H9 (cell line): ENCODE measurements around the gene KIF13A. TPM values are rescaled to one million over a fixed set of nuclear protein-coding genes. Genes with fewer than 3 reads are reported as not detected.

Experiments
- DNase-seq: peaks from one replicate; pipeline ENCODE4 v3.0.0-alpha.2; 2017
- H2AFZ ChIP-seq: one replicate; pipeline ENCODE4 v1.6.1; 2013; ENCODE audit warnings: mild to moderate bottlenecking, low read length, control low read depth, moderate library complexity
- H2AK5ac ChIP-seq: 2 replicates; pipeline ENCODE4 v1.6.1; 2013; ENCODE audit warnings: low read length, control low read depth, mixed read lengths; ENCODE audit not compliant: insufficient read length
- H2BK120ac ChIP-seq: one replicate; pipeline ENCODE4 v1.6.1; 2013; ENCODE audit warnings: low read depth, mild to moderate bottlenecking, low read length, control low read depth, inconsistent platforms; ENCODE audit not compliant: poor library complexity, severe bottlenecking
- H2BK12ac ChIP-seq: 2 replicates; pipeline ENCODE4 v1.6.1; 2013; ENCODE audit warnings: low read length, control low read depth, mixed read lengths, low read depth; ENCODE audit not compliant: insufficient read length
- H2BK15ac ChIP-seq: 2 replicates; pipeline ENCODE4 v1.6.1; 2013; ENCODE audit warnings: low read depth, low read length, control low read depth
- H2BK20ac ChIP-seq: one replicate; pipeline ENCODE4 v1.6.1; 2013; ENCODE audit warnings: low read depth, mild to moderate bottlenecking, low read length, control low read depth, inconsistent platforms; ENCODE audit not compliant: poor library complexity, severe bottlenecking
- H2BK5ac ChIP-seq: 2 replicates; pipeline ENCODE4 v1.6.1; 2013; ENCODE audit warnings: low read length, control low read depth, mixed read lengths; ENCODE audit not compliant: insufficient read length
- H3K14ac ChIP-seq: 2 replicates; pipeline ENCODE4 v1.6.1; 2013; ENCODE audit warnings: low read length, control low read depth; ENCODE audit not compliant: insufficient read depth
- H3K18ac ChIP-seq: 2 replicates; pipeline ENCODE4 v1.6.1; 2013; ENCODE audit warnings: low read depth, mild to moderate bottlenecking, mixed read lengths, low read length, control low read depth; ENCODE audit not compliant: insufficient read length
- H3K23ac ChIP-seq: 2 replicates; pipeline ENCODE4 v1.6.1; 2013; ENCODE audit warnings: low read length, control low read depth, mixed read lengths, low read depth; ENCODE audit not compliant: insufficient read length
- H3K23me2 ChIP-seq: 2 replicates; pipeline ENCODE4 v1.6.1; 2013; ENCODE audit warnings: low read depth, mild to moderate bottlenecking, mixed read lengths, low read length, control low read depth; ENCODE audit not compliant: insufficient read length, poor library complexity, severe bottlenecking
- H3K27ac ChIP-seq: 2 replicates; pipeline ENCODE4 v1.5.1; 2013; ENCODE audit warnings: low read length, control low read depth, mixed read lengths, low read depth; ENCODE audit not compliant: insufficient read length
- H3K27me3 ChIP-seq: 2 replicates; pipeline ENCODE4 v1.6.1; 2013; ENCODE audit warnings: low read length, control low read depth, inconsistent platforms; ENCODE audit not compliant: insufficient read depth
- H3K4ac ChIP-seq: 2 replicates; pipeline ENCODE4 v1.6.1; 2013; ENCODE audit warnings: low read depth, mild to moderate bottlenecking, control low read depth, inconsistent platforms, low read length, moderate library complexity
- H3K4me1 ChIP-seq: 2 replicates; pipeline ENCODE4 v1.6.1; 2013; ENCODE audit warnings: low read length, control low read depth, inconsistent platforms; ENCODE audit not compliant: insufficient read depth
- H3K4me2 ChIP-seq: 2 replicates; pipeline ENCODE4 v1.6.1; 2013; ENCODE audit warnings: low read length, control low read depth, mixed read lengths; ENCODE audit not compliant: insufficient read length, insufficient read depth
- H3K56ac ChIP-seq: 2 replicates; pipeline ENCODE4 v1.6.1; 2013; ENCODE audit warnings: low read depth, mild to moderate bottlenecking, mixed read lengths, low read length, control low read depth; ENCODE audit not compliant: insufficient read length
- H3K79me1 ChIP-seq: 2 replicates; pipeline ENCODE4 v1.6.1; 2013; ENCODE audit warnings: low read depth, mild to moderate bottlenecking, moderate library complexity, low read length, control low read depth, inconsistent platforms; ENCODE audit not compliant: insufficient read depth, poor library complexity, severe bottlenecking
- H3K79me2 ChIP-seq: 2 replicates; pipeline ENCODE4 v1.6.1; 2013; ENCODE audit warnings: low read length, control low read depth, inconsistent platforms; ENCODE audit not compliant: insufficient read depth
- H3K9ac ChIP-seq: 2 replicates; pipeline ENCODE4 v1.6.1; 2013; ENCODE audit warnings: low read length, control low read depth, mixed read lengths; ENCODE audit not compliant: insufficient read length; ENCODE audit errors: extremely low read depth
- H3K9me3 ChIP-seq: one replicate; pipeline ENCODE4 v1.6.1; 2013; ENCODE audit warnings: low read depth, low read length, inconsistent platforms; ENCODE audit not compliant: control insufficient read depth
- H3T11ph ChIP-seq: one replicate; pipeline ENCODE4 v1.6.1; 2013; ENCODE audit warnings: mild to moderate bottlenecking, low read length, control low read depth, inconsistent platforms
- H4K20me1 ChIP-seq: one replicate; pipeline ENCODE4 v1.6.1; 2013; ENCODE audit not compliant: control insufficient read depth, insufficient read length, insufficient read depth
- H4K5ac ChIP-seq: 2 replicates; pipeline ENCODE4 v1.6.1; 2013; ENCODE audit warnings: low read depth, mild to moderate bottlenecking, mixed read lengths, low read length, control low read depth; ENCODE audit not compliant: insufficient read length
- H4K8ac ChIP-seq: replicated peaks from 2 replicates; pipeline ENCODE4 v1.6.1; 2013; ENCODE audit warnings: low read length, control low read depth, mixed read lengths, low read depth; ENCODE audit not compliant: insufficient read length
- H4K91ac ChIP-seq: 2 replicates; pipeline ENCODE4 v1.6.1; 2013; ENCODE audit warnings: low read depth, mild to moderate bottlenecking, moderate library complexity, mixed read lengths, low read length, control low read depth; ENCODE audit not compliant: insufficient read length
- H3K27ac Mint-ChIP-seq, 3 experiments: 2 replicates in 2 of 3; 3 replicates in 1 of 3; pipeline ENCODE4 v1.8.0; 2020 to 2021; ENCODE audit warnings: mixed read lengths in 3 of 3, mild to moderate bottlenecking in 1 of 3, moderate library complexity in 1 of 3
- H3K27me3 Mint-ChIP-seq: 2 replicates; pipeline ENCODE4 v1.8.0; 2021; ENCODE audit warnings: low read depth, mild to moderate bottlenecking, moderate library complexity, mixed read lengths
- H3K36me3 Mint-ChIP-seq, 3 experiments: 2 replicates in 2 of 3; 3 replicates in 1 of 3; pipeline ENCODE4 v1.8.0; 2020 to 2021; ENCODE audit warnings: low read depth in 3 of 3, mixed read lengths in 3 of 3; ENCODE audit not compliant: insufficient read depth in 1 of 3
- H3K4me1 Mint-ChIP-seq, 2 experiments: 2 replicates each; pipeline ENCODE4 v1.8.0; 2020; ENCODE audit warnings: mixed read lengths in 2 of 2
- H3K4me3 Mint-ChIP-seq, 2 experiments: 2 replicates in 1 of 2; 3 replicates in 1 of 2; pipeline ENCODE4 v1.8.0; 2020 to 2021; ENCODE audit warnings: mild to moderate bottlenecking in 2 of 2, mixed read lengths in 2 of 2, moderate library complexity in 1 of 2
- H3K9me3 Mint-ChIP-seq, 2 experiments: 2 replicates in 1 of 2; 3 replicates in 1 of 2; pipeline ENCODE4 v1.8.0; 2020; ENCODE audit warnings: mild to moderate bottlenecking in 2 of 2, mixed read lengths in 2 of 2, moderate library complexity in 1 of 2
- WGBS: extraction: QIAGEN DNeasy Blood & Tissue Kit; methylation state at CpG from one replicate; pipeline ENCODE4 v1.1.7; 2013; ENCODE audit warnings: missing lambda C conversion rate, low lambda C conversion rate, mixed read lengths; ENCODE audit not compliant: insufficient read length; ENCODE audit errors: extremely low coverage; 5-methylcytosine and 5-hydroxymethylcytosine counted together
- total RNA-seq: library from RNA; stranded (reverse); gene quantifications from 2 replicates; pipeline ENCODE4 v1.2.1, GENCODE V29; 2021
- TF ChIP-seq, protein P1 (sequence below): fragments of 200-600 bp; sonication (generic); conservative IDR thresholded peaks from 3 replicates; pipeline ENCODE4 v1.8.0; 2021; ENCODE audit warnings: antibody characterized with exemption, mild to moderate bottlenecking

KIF13A gene
- total RNA-seq, 1 experiment from 2014 or later: 38.2 TPM

DNA sequence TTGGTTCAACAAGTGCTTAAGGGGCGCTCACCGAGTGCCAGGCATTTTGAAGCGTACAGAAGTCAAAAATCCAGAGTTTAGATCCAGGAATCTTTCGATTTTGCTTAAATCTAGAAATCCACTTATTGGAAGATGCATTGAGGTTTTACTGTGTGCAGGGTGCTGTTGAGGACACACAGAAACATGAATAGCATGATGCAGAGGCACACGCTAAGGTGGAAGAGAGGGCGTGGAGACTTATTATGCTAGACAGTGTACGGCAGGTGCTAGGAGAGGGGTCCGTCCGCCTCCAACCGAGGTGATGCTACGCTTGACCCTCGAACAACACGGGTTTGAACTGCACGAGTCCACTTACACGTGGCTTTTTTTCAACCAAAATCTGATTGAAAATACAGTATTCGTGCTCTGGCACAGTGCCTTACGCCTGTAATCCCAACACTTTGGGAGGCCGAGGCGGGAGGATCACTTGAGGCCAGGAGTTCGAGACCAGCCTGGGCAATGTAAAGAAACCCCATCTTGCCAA lies 1.0 kb upstream of the KIF13A start:
- Histone ChIP-seq H2BK120ac (no peak overlapping the region), H4K91ac (no peak overlapping the region), H2BK15ac (no peak overlapping the region), H3K79me1 (no peaks in the 10 kb centered on the region), H2AFZ (no peak overlapping the region), H3K4ac (no peak overlapping the region), H3T11ph (no peak overlapping the region), H3K4me1 (peaks cover 3% of the 10 kb centered on the region), H3K23me2 (peaks cover 11% of the 10 kb centered on the region), H2AK5ac (no peak overlapping the region), H3K14ac (no peak overlapping the region), H4K20me1 (no peaks in the 10 kb centered on the region), H3K56ac (no peak overlapping the region), H3K9ac (peak overlapping the region; percentile 51), H3K27ac (no peak overlapping the region), H3K23ac (no peak overlapping the region), H3K18ac (no peak overlapping the region), H2BK12ac (no peak overlapping the region), H4K5ac (no peak overlapping the region), H3K9me3 (no peaks in the 10 kb centered on the region), H3K4me2 (peak overlapping the region; percentile 91), H4K8ac (no peak overlapping the region), H2BK5ac (no peak overlapping the region), H3K79me2 (peaks cover 2% of the 10 kb centered on the region; the same call in 1 of the 2 replicates), H3K27me3 (no peaks in the 10 kb centered on the region), H2BK20ac (no peak overlapping the region)
- no peaks in the 10 kb centered on the region for H3K9me3 Mint-ChIP-seq
- TF ChIP-seq, protein P1, sequence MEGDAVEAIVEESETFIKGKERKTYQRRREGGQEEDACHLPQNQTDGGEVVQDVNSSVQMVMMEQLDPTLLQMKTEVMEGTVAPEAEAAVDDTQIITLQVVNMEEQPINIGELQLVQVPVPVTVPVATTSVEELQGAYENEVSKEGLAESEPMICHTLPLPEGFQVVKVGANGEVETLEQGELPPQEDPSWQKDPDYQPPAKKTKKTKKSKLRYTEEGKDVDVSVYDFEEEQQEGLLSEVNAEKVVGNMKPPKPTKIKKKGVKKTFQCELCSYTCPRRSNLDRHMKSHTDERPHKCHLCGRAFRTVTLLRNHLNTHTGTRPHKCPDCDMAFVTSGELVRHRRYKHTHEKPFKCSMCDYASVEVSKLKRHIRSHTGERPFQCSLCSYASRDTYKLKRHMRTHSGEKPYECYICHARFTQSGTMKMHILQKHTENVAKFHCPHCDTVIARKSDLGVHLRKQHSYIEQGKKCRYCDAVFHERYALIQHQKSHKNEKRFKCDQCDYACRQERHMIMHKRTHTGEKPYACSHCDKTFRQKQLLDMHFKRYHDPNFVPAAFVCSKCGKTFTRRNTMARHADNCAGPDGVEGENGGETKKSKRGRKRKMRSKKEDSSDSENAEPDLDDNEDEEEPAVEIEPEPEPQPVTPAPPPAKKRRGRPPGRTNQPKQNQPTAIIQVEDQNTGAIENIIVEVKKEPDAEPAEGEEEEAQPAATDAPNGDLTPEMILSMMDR: no peak
- H3K36me3 Mint-ChIP-seq: peaks cover 3 to 4% (median 4%) of the 10 kb centered on the region in 3 experiments; a peak in 3 of 7 replicates
- H3K27ac Mint-ChIP-seq: peak overlapping the region in 1 of 3 experiments; percentile 98; a peak in 4 of 7 replicates
- H3K4me1 Mint-ChIP-seq: peaks cover 35 to 39% of the 10 kb centered on the region in 2 experiments
- no CpG with 5 or more reads among the region's 20 CpGs for WGBS
- no peak for DNase-seq
- H3K27me3 Mint-ChIP-seq: peaks cover 20% of the 10 kb centered on the region
- H3K4me3 Mint-ChIP-seq: peak overlapping the region; percentile 86 to 97
